ENCODE measurements around the gene CXCR1.
"Not testable (repeated sequence)": the region's sequence is repeated elsewhere in the genome, so short reads cannot be mapped to it uniquely, and the experiment has no call there.

CXCR1 gene

GRCh38 chr2:218166791-218167190 is at the start of gene CXCR1:
Gene CXCR1 (minus strand): TSS chr2:218166962. CDS start chr2:218165211, 1,751 bp downstream.
- peak; percentile 33 for DNase-seq (ENCODE audit: low read depth, low spot score)

DNA sequence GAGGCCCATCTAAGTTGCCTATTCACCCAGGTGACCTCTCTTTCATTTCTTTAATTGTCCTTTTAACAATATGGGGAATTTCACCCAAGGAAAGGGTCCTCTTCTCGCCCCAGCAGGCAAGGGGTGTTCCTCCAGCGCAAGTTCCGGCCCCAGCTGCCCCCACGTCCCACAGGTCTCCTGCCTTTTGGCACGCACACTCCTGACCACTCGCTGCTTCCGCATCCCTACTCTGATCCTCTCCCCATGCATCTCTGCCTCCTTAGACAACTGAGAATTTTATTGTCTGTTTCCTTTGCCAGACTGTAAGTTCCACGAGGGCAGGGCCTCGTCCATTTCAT is 49.5 kb upstream of the CXCR1 start:
- no peak for DNase-seq (ENCODE audit: low read depth, low spot score)

More at GRCh38 chr2:218166791-218167190, at the start of gene CXCR1:
- H3K27ac ChIP-seq: peak within 1 kb of the TSS; percentile 24

DNA sequence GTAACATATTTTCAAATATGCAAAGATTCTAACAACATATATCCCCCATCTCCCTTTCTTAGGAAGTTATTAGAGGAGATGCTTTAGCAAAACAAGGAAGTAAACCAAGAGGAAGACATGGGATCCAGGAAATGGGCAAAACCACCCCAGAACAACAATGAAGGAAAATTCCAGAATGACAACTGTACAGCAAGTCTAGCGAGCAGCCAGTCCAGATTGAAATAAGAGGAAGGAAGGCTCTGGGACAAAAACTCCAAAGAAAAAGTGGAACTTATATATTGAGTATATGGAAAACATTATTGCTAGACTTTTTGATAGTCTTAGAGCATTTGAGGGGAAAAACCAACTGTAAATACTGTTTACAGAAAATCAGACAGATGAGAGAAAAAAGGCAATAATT is 47.4 kb upstream of the CXCR1 start:
- no peak for DNase-seq (ENCODE audit: low read depth, low spot score)
- H3K27ac ChIP-seq: no peak overlapping the region

More for the DNA sequence above, 49.5 kb upstream of the CXCR1 start:
- H3K27ac ChIP-seq: peak overlapping the region; percentile 95

- no peak for DNase-seq (ENCODE audit: low read depth, low spot score)
- H3K27ac ChIP-seq: no peak overlapping the region
These were observed 42.3 kb upstream of the CXCR1 start for GRCh38 chr2:218209078-218209477.

DNA sequence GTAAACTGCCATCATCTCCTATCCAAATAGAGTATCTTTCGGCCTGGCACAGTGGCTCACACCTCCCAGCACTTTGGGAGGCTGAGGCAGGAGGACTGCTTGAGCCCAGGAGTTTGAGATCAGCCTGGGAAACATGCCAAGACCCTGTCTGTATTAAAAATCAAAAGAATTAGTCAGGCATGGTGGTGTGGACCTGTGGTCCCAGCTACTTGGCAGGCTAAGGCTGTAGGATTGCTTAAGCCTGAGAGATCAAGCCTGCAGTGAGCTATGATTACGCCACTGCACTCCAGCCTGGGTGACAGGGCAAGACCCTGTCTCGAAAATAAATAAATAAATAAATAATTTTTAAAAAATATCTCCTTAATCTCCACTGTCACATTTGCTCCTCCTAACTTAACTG is 35.5 kb upstream of the CXCR1 start:
- no peak for DNase-seq (ENCODE audit: low read depth, low spot score)
- H3K27ac ChIP-seq: no peak overlapping the region

DNA sequence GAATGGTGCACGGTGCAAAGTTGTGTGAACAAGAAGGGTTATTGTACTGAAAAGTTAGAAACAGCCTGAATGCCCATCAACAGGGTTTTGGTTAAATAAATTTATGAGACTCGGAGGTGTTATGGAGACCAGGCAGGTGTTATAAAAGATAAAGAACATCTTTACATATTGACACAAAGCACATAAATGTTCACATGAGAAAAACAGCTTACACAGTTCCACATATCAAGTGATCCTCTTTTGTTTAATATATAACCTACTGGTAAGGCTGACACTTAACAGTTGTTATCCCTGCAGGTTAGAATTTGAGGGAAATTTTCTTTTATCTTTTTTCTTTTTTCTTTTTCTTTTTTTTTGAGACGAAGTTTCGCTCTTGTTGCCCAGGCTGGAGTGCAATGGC is 30.2 kb upstream of the CXCR1 start:
- no peak overlapping the region for H3K27ac ChIP-seq
- DNase-seq (ENCODE audit: low read depth, low spot score): no peak

GRCh38 chr2:218194880-218195279 is 28.1 kb upstream of the CXCR1 start:
- DNase-seq (ENCODE audit: low read depth, low spot score): no peak
- H3K27ac ChIP-seq: no peak overlapping the region

DNA sequence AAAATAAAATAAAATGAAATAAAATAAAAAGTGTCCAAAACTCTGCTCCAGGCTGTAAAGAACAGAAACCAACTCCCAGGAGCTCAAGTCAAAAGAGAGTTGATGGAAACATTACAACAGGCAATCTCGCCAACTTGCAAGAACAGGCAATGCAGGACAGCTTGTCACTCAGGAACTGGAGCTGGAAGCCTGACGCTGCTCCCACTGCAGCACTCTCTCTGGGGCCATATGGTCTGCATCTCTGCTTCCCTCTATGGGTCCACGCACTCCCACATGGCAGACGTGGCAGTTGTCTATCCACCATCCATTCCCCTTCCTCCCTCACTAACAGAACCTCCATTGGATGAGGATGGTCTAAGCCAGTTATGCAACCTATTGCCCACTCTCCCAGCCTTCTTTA is 26.9 kb upstream of the CXCR1 start:
- H3K27ac ChIP-seq: no peak overlapping the region
- no peak for DNase-seq (ENCODE audit: low read depth, low spot score)

DNA sequence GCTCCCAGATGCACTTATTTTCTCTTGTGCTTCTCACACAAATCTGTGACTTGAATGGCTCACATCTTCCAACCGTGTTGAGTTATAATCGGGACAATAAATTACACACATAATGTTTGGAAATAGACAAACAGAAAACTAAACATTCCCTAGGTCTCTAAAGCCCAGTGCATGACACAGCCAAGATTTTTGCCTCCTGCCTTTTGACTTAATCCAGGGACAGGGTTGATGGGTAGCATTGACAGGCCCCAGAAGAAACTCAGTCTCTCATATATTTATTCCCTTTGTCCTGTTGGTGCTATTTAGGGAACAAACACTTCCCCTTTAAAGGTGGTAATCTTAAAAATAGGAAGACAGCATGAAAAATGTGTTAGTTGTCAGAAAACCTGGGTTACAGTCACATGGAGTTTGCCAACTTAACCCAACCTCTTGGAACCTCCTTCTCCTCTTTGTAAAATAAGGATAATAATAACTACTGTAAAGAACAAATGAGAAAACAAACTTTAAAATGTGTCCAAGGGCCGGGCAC is 26.2 kb upstream of the CXCR1 start:
- DNase-seq (ENCODE audit: low read depth, low spot score): no peak
- no peak overlapping the region for H3K27ac ChIP-seq

DNA sequence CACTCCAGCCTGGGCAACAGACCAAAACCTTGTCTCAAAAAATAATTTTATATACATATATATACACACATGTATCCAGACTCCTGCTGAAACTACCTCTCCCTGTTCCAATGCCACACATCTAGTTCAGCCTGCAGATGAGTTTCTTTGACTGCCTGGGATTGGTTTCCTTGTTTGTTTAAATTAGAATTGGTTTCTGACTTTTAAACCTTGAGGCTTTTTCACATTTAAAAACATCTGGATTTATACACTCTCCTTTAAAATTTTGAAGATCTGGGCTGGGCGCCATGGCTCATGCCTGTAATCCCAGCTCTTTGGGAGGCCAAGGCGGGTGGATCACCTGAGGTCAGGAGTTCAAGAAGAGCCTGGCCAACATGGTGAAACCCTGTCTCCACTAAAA is 21.8 kb upstream of the CXCR1 start:
- no peak for DNase-seq (ENCODE audit: low read depth, low spot score)

DNA sequence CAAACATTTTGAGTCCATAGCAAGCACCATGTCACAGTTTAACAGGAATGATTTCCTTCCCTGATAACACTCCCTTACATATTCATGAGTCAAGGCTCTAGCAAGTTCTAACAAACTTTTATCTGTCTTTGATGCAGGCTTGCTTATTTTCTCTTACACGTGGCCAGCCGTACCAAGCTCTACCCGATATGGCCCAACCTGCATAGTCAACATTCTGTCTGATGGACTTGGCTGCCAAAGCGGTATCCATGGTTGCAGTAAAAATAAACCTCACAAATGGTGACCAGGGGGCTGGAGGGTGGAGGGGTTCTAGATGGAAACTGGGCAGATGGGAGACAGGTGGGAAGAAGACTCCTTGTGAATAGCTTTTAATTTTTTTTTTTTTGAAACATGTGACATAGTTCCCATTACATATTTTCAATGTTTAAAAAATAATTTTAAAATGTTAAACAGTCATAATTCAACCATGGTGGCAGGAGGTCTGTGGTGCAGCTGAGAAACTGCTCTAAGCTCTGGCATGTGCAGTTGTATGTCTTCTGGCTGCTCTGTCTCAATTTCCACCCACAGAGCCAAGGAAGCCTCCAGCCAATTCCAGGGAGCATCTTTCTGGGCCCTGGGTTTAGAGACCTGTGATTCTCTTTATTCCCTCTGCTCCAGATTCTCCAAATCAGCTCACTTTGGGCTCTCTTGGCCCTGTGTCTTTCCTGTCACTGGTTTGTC is 20.7 kb upstream of the CXCR1 start:
- no peak overlapping the region for H3K27ac ChIP-seq
- peak; percentile 16 for DNase-seq (ENCODE audit: low read depth, low spot score)

More for the DNA sequence above, 21.8 kb upstream of the CXCR1 start:
- H3K27ac ChIP-seq: no peak overlapping the region

- no peak overlapping the region for H3K27ac ChIP-seq
- no peak for DNase-seq (ENCODE audit: low read depth, low spot score)
These were observed 20.1 kb upstream of the CXCR1 start for GRCh38 chr2:218186876-218187275.

- peak; percentile 43 for DNase-seq (ENCODE audit: low read depth, low spot score)
These were observed 19.6 kb upstream of the CXCR1 start for GRCh38 chr2:218186355-218186766.

DNA sequence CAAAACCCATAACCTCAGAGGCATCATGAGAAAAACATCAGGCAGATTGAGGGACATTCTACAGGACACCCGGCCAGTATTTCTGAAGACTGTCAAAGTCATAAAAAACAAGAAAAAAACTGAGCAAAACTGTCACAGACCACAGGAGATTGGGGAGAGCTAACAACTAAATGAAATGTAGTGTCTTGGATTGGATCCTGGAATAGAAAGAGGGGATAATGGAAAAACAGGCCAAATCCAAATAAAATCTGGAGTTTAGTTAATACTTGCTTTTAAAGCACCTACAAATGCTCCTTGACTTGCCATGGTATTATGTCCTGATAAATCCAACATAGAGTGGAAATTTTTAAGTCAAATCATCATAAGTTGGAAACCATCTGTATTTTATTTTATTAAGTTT is 17.6 kb upstream of the CXCR1 start:
- no peak for DNase-seq (ENCODE audit: low read depth, low spot score)
- H3K27ac ChIP-seq: no peak overlapping the region

More at GRCh38 chr2:218186355-218186766, 19.6 kb upstream of the CXCR1 start:
- H3K27ac ChIP-seq: no peak overlapping the region

DNA sequence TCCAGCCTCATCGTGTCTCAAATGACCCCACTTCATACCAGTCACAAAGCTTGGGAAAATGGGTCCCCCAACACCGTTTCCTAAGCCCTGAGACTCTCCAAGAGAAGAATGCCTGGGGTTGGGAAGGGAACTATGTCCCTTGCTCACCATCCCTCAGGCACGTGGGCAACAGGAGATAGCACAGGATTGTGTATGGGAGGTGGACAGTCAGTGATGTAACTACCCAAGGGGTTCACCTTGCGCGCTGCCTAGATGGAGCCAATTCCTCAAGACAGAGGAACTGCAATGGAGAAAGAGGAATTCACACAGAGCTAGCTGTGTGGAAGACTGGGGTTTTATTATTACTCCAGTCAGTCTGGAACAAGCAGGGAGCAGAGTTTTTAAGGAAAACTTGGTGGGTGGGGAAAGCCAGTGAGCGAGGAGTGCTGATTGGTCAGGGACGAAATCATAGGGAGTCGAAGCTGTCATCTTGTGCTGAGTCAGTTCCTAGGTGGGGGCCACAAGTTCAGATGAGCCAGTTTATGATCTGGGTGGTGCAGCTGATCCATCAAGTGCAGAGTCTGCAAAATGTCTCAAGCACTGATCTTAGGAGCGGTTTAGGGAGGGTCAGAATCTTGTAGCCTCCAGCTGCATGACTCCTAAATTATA is 13.8 kb upstream of the CXCR1 start:
- no peak overlapping the region for H3K27ac ChIP-seq
- DNase-seq (ENCODE audit: low read depth, low spot score): no peak

- H3K27ac ChIP-seq: no peak overlapping the region
- DNase-seq (ENCODE audit: low read depth, low spot score): no peak
These were observed 13.0 kb upstream of the CXCR1 start for GRCh38 chr2:218179782-218180181.

DNA sequence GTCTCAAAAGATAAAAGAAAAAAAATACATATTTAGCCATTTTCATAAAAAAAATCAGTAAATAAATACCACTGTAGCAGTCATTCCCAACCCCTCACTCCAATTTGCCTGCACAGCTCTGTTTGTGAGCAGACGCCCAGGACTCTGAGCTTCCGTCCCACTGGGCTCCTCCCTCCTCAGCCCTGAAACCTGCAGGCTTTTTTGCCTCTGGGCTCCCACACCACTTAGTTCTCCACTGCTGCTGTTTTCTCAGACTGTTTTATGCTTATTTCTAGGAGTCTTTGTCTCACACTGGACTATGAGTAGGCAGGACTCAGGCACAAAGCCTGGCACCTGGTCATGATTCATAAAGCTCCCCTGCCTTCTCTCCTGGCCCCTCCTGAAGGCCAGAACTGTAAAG is 6.1 kb upstream of the CXCR1 start:
- no peak overlapping the region for H3K27ac ChIP-seq
- no peak for DNase-seq (ENCODE audit: low read depth, low spot score)

GRCh38 chr2:218171744-218172143 is 5.0 kb upstream of the CXCR1 start:
- not testable (repeated sequence) for DNase-seq (ENCODE audit: low read depth, low spot score); H3K27ac ChIP-seq

GRCh38 chr2:218169757-218170546 is 3.2 kb upstream of the CXCR1 start:
- no peak for DNase-seq (ENCODE audit: low read depth, low spot score)

DNA sequence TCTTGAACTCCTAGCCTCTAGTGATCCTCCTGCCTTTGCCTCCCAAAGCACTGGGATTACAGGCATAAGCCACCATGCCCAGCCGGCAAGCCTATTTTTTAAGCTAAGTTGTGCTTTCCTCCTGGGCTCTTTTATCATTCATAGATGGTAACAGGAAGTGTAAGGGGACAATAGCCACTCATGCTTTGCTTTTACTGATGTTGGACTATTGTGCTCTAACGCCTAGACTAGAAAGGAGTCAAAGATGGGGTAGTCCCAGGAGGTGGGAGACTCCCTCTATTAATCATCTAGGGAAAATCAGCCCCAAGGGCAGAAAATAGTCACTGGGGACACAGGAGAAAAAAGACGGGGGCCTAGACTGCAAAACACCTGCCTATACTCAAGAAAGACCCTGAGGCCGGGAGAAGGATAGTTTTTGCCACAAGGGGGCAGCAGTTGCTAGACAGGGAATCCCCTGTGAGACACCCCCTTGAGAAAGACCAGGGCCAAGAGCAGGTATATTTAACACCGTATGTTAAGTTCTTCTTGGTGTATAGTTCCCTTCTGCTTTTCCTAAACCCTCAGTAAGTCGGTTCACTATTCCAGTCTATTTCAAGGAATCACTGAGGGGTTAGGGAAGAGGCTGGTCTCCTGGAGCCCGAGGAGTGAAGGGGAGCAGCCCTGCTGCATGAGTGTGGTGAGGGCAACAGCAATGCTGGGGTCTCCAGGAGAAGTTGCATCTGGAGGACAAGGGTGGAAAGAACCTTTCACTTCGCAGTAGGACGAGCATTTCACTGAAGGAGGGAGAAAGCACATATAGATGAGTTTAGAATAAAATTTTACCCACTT is 2.1 kb upstream of the CXCR1 start:
- DNase-seq (ENCODE audit: low read depth, low spot score): no peak
- no peak overlapping the region for H3K27ac ChIP-seq

More at GRCh38 chr2:218169757-218170546, 3.2 kb upstream of the CXCR1 start:
- H3K27ac ChIP-seq: no peak overlapping the region

Measured in epithelial cell of prostate (primary cell).